BLaER1 treated with 17β-estradiol and CSF1 and Interleukin-3, amounts not matched to agents 10 nM and 100 nM (cell line): ENCODE measurements around the gene SLCO3A1.

Experiments
- H3K27ac ChIP-seq, 11 experiments: shearing (Covaris generic); formaldehyde crosslinking; 2 replicates each; pipeline ENCODE4 v1.8.1; 2022
- H3K27me3 ChIP-seq, 11 experiments: shearing (Covaris generic); formaldehyde crosslinking; 2 replicates each; pipeline ENCODE4 v1.8.1; 2022
- H3K36me3 ChIP-seq, 11 experiments: shearing (Covaris generic); formaldehyde crosslinking; 2 replicates each; pipeline ENCODE4 v1.8.1; 2022
- H3K4me1 ChIP-seq, 10 experiments: shearing (Covaris generic); formaldehyde crosslinking; 2 replicates each; pipeline ENCODE4 v1.8.1; 2022
- H3K4me2 ChIP-seq, 11 experiments: shearing (Covaris generic); formaldehyde crosslinking; 2 replicates each; pipeline ENCODE4 v1.8.1; 2022
- H3K4me3 ChIP-seq, 10 experiments: shearing (Covaris generic); formaldehyde crosslinking; 2 replicates each; pipeline ENCODE4 v1.8.1; 2022
- H3K9ac ChIP-seq, 11 experiments: shearing (Covaris generic); formaldehyde crosslinking; 2 replicates each; pipeline ENCODE4 v1.8.1; 2022
- H3K9me3 ChIP-seq, 11 experiments: shearing (Covaris generic); formaldehyde crosslinking; replicated peaks in 1 of 11; 2 replicates each; pipeline ENCODE4 v1.8.1; 2022
- H4K20me1 ChIP-seq, 11 experiments: shearing (Covaris generic); formaldehyde crosslinking; 2 replicates each; pipeline ENCODE4 v1.8.1; 2022
- Cebpa-rat ChIP-seq, 11 experiments: shearing (Covaris generic); IDR thresholded peaks; 2 replicates each; pipeline ENCODE4 v1.8.1; 2022

The SLCO3A1 gene

DNA sequence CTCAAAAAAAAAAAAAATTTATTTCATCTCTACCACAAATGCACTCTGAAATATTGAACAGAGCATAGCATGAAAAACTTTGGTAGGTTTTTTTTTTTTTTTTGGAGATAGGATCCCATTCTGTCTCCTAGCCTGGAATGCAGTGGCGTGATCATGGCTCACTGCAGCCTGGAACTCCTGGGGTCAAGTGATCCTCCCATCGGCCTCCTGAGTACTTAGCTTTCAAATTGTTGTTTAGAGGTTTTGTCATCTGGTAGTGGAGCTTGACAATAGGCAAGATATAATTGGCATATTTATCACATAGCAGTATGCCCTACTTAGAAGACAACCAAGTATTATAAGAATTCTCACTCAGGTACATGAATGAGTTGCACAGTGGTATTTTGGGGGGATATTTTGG lies 306.0 kb downstream of the SLCO3A1 start:
- H4K20me1 ChIP-seq, result no peaks in the 10 kb centered on the region
- H3K4me1 ChIP-seq, result peaks cover 15 to 34% (median 27%) of the 10 kb centered on the region in 10 experiments
- H3K27ac ChIP-seq, result no peak overlapping the region
- no peak for TF ChIP-seq Cebpa-rat (IDR thresholded peaks at IDR 0.05)
- peaks cover 0 to 32% (median 0%) of the 10 kb centered on the region in 11 experiments; a peak in 3 of 22 replicates for H3K36me3 ChIP-seq
- H3K4me3 ChIP-seq, result no peak overlapping the region
- H3K9me3 ChIP-seq, result no peaks in the 10 kb centered on the region
- H3K9ac ChIP-seq, result no peak overlapping the region
- H3K4me2 ChIP-seq, result no peak overlapping the region
- no peaks in the 10 kb centered on the region for H3K27me3 ChIP-seq

GRCh38 chr15:92159906-92160841 lies 306.7 kb downstream of the SLCO3A1 start:
- peaks cover 0 to 25% (median 0%) of the 10 kb centered on the region in 11 experiments; a peak in 3 of 22 replicates for H3K36me3 ChIP-seq
- no peaks in the 10 kb centered on the region for H4K20me1 ChIP-seq
- H3K4me3 ChIP-seq, result no peak overlapping the region
- peak overlapping the region in 4 of 11 experiments; percentile 1 to 41 (median 15); a peak in 5 of 22 replicates for H3K4me2 ChIP-seq
- no peak for TF ChIP-seq Cebpa-rat (IDR thresholded peaks at IDR 0.05)
- H3K9me3 ChIP-seq, result no peaks in the 10 kb centered on the region
- no peaks in the 10 kb centered on the region for H3K27me3 ChIP-seq
- H3K9ac ChIP-seq, result no peak overlapping the region
- H3K4me1 ChIP-seq, result peaks cover 21 to 41% (median 34%) of the 10 kb centered on the region in 10 experiments
- H3K27ac ChIP-seq, result no peak overlapping the region

GRCh38 chr15:92161039-92161670 lies 307.6 kb downstream of the SLCO3A1 start:
- no peak overlapping the region for H3K27ac ChIP-seq
- peak overlapping the region in 5 of 11 experiments; percentile 1 to 41 (median 3); a peak in 6 of 22 replicates for H3K4me2 ChIP-seq
- H4K20me1 ChIP-seq, result no peaks in the 10 kb centered on the region
- peaks cover 25 to 51% (median 39%) of the 10 kb centered on the region in 10 experiments for H3K4me1 ChIP-seq
- no peak overlapping the region for H3K9ac ChIP-seq
- H3K36me3 ChIP-seq, result peaks cover 0 to 15% (median 0%) of the 10 kb centered on the region in 11 experiments; a peak in 2 of 22 replicates
- no peaks in the 10 kb centered on the region for H3K9me3 ChIP-seq
- no peak overlapping the region for H3K4me3 ChIP-seq
- TF ChIP-seq Cebpa-rat (IDR thresholded peaks at IDR 0.05), result no peak
- no peaks in the 10 kb centered on the region for H3K27me3 ChIP-seq

GRCh38 chr15:92162657-92163056 lies 309.1 kb downstream of the SLCO3A1 start:
- Histone ChIP-seq H3K27me3 (no peaks in the 10 kb centered on the region), H3K9me3 (no peaks in the 10 kb centered on the region), H3K27ac (0 out of 22 replicates have a peak overlapping the region, but pooled peaks of 2 of the 11 experiments have one; percentile 1 to 57), H3K36me3 (peaks cover 0 to 1% (median 0%) of the 10 kb centered on the region in 11 experiments; a peak in 1 of 22 replicates), H4K20me1 (no peaks in the 10 kb centered on the region), H3K4me2 (peak overlapping the region in 6 of 11 experiments; percentile 74 to 86 (median 80); a peak in 4 of 22 replicates), H3K9ac (no peak overlapping the region), H3K4me3 (no peak overlapping the region), H3K4me1 (peaks cover 37 to 64% (median 50%) of the 10 kb centered on the region in 10 experiments)
- TF ChIP-seq Cebpa-rat (IDR thresholded peaks at IDR 0.05), result no peak

DNA sequence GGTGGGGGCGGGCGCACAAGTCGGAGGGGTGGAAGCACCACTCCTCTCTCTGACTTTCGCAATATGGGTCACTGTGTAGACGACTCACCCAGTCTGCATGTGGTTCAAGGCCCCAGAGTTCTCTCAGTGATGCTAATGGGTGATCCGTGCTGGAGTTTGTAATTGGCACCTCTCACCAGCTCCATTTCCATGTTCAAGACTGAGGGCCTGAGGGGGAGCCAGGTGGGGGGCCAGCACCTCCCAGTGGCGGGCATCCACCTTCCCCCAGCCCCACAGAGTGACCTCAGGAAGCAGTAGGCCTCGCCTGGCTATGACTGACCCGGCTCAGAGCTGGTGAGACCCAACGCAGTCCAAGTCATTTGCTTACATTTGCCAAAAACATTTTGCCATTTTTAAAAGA lies 310.1 kb downstream of the SLCO3A1 start:
- H3K27me3 ChIP-seq, result no peaks in the 10 kb centered on the region
- no peaks in the 10 kb centered on the region for H3K9me3 ChIP-seq
- peaks cover 37 to 64% (median 50%) of the 10 kb centered on the region in 10 experiments for H3K4me1 ChIP-seq

DNA sequence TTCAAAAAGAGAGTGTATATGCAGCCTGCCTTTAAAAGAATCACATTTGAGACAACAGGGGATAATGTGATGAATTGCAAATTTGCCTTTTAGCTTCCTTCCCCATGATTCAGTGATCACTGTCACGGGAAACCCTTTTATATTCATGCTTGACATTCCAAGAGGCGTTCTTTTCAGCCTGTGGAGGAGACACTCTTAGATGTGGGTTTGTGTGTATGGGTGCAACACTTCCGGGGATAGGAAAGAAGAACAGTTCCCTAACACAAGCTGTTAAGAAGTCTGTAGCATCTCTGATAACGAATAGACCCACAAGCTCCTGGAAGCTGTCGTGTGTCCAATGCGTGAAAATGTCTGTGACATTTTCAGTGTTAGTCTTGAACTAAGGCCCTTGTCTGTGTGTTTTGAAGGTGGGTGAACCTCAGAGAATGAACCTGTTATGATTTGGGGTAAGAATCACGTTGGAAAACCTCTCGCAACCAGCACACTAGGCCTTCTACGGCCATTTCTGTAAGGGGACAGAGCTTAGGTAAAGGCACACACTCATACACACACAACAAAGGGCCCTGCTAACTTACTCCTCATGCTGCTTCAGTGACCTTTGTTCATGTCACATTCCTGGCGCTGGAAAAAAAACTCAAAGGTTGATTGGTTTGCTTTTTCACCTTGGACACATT lies 311.0 kb downstream of the SLCO3A1 start:
- no peaks in the 10 kb centered on the region for H3K9me3 ChIP-seq
- H3K27me3 ChIP-seq, result no peaks in the 10 kb centered on the region
- peak overlapping the region in 1 of 11 experiments; percentile 9; a peak in 2 of 22 replicates for H3K9ac ChIP-seq
- peak overlapping the region; percentile 59 to 86 (median 77) for H3K4me2 ChIP-seq
- peaks cover 0 to 4% (median 0%) of the 10 kb centered on the region in 11 experiments; a peak in 1 of 22 replicates for H3K36me3 ChIP-seq
- H3K27ac ChIP-seq, result peak overlapping the region in 7 of 11 experiments; percentile 8 to 46 (median 36); a peak in 8 of 22 replicates
- H3K4me3 ChIP-seq, result no peak overlapping the region
- H3K4me1 ChIP-seq, result peaks cover 37 to 64% (median 50%) of the 10 kb centered on the region in 10 experiments
- H4K20me1 ChIP-seq, result no peaks in the 10 kb centered on the region
- TF ChIP-seq Cebpa-rat (IDR thresholded peaks at IDR 0.05), result no peak

More for the DNA sequence above, 310.1 kb downstream of the SLCO3A1 start:
- Histone ChIP-seq H3K9ac (peak overlapping the region in 2 of 11 experiments; percentile 9 to 18; a peak in 1 of 22 replicates), H3K27ac (peak overlapping the region in 9 of 11 experiments; percentile 15 to 62 (median 33); a peak in 11 of 22 replicates), H4K20me1 (no peaks in the 10 kb centered on the region), H3K4me2 (peak overlapping the region; percentile 59 to 86 (median 77)), H3K36me3 (no peaks in the 10 kb centered on the region; a peak in 1 of 22 replicates), H3K4me3 (peak overlapping the region in 1 of 10 experiments; percentile 12; a peak in 2 of 20 replicates)
- peak in 1 of 11 experiments; percentile 41; a peak in 2 of 22 replicates for TF ChIP-seq Cebpa-rat (IDR thresholded peaks at IDR 0.05)

DNA sequence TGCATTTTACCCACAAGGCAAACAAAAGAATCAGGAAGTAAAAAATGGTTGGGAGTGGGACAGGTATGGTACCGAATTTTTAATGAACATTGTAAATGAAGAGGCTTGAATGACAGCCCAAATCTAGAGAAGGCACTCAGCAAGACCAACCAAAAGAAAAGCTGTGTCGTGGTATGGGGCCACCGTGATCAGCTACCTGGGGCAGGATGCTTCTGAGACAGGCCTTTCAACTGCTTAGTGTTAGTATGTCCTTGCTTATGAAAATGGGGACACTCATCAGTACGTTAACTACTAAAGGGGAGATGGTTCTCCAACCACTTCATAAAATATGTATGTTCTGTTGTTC lies 311.5 kb downstream of the SLCO3A1 start:
- peak overlapping the region in 10 of 11 experiments; percentile 59 to 86 (median 78); a peak in 17 of 22 replicates for H3K4me2 ChIP-seq
- no peaks in the 10 kb centered on the region for H3K27me3 ChIP-seq
- no peak for TF ChIP-seq Cebpa-rat (IDR thresholded peaks at IDR 0.05)
- no peaks in the 10 kb centered on the region for H4K20me1 ChIP-seq
- no peak overlapping the region for H3K4me3 ChIP-seq
- peaks cover 37 to 64% (median 50%) of the 10 kb centered on the region in 10 experiments for H3K4me1 ChIP-seq
- no peaks in the 10 kb centered on the region for H3K9me3 ChIP-seq
- H3K9ac ChIP-seq, result no peak overlapping the region; a peak in 1 of 22 replicates
- H3K36me3 ChIP-seq, result peaks cover 0 to 4% (median 0%) of the 10 kb centered on the region in 11 experiments; a peak in 1 of 22 replicates
- H3K27ac ChIP-seq, result peak overlapping the region in 5 of 11 experiments; percentile 8 to 46 (median 33); a peak in 5 of 22 replicates

- no peak overlapping the region for H3K4me3 ChIP-seq
- H3K4me2 ChIP-seq, result peak overlapping the region; percentile 56 to 78 (median 69)
- no peaks in the 10 kb centered on the region for H3K27me3 ChIP-seq
- peaks cover 0 to 4% (median 0%) of the 10 kb centered on the region in 11 experiments; a peak in 1 of 22 replicates for H3K36me3 ChIP-seq
- H3K27ac ChIP-seq, result peak overlapping the region in 1 of 11 experiments; percentile 3; a peak in 1 of 22 replicates
- no peaks in the 10 kb centered on the region for H3K9me3 ChIP-seq
- no peak overlapping the region; a peak in 1 of 22 replicates for H3K9ac ChIP-seq
- no peak for TF ChIP-seq Cebpa-rat (IDR thresholded peaks at IDR 0.05)
- H4K20me1 ChIP-seq, result no peaks in the 10 kb centered on the region
- H3K4me1 ChIP-seq, result peaks cover 37 to 56% (median 45%) of the 10 kb centered on the region in 10 experiments
These were observed 312.5 kb downstream of the SLCO3A1 start for GRCh38 chr15:92166029-92166428.
